GM12801 (cell line): ENCODE data around the gene VPS13D.

Experiments
- TF ChIP-seq, protein P1 (sequence below): IDR thresholded peaks from one replicate; pipeline ENCODE4 v1.5.1; 2011; ENCODE audit warnings: control low read depth; ENCODE audit not compliant: insufficient read length; ENCODE audit errors: extremely low read depth

Gene VPS13D

DNA sequence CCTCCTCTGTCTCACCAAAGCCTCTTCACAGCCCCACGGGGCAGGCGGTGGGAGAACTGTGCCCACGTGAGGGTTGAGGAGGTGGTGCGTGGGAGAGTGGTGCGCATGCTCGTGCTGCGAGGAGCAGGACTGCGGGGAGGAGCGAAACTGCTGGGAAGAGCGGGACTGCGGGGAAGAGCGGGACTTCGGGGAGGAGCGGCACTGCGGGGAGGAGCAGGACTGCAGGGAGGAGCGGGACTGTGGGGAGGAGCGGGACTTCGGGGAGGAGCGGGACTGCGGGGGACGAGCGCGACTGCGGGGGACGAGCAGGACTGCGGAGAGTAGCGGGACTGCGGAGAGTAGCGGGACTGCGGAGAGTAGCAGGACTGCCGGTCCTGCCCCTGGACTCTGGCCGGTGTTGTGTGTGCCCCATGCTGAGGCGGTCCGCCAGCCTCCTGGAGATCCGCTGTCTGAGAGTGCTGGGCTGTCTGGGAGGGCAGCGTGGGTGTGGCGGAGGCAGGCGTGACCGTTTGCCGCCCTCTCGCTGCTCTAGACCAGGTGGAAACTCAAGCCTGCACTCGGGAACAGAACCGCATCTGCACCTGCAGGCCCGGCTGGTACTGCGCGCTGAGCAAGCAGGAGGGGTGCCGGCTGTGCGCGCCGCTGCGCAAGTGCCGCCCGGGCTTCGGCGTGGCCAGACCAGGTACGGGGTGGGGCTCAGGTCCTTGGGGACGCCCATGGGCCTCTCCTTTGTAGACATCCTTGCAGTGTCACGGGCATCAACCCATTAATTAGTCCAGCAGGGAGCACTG lies 38.4 kb upstream of the VPS13D start:
- TF ChIP-seq, protein P1, sequence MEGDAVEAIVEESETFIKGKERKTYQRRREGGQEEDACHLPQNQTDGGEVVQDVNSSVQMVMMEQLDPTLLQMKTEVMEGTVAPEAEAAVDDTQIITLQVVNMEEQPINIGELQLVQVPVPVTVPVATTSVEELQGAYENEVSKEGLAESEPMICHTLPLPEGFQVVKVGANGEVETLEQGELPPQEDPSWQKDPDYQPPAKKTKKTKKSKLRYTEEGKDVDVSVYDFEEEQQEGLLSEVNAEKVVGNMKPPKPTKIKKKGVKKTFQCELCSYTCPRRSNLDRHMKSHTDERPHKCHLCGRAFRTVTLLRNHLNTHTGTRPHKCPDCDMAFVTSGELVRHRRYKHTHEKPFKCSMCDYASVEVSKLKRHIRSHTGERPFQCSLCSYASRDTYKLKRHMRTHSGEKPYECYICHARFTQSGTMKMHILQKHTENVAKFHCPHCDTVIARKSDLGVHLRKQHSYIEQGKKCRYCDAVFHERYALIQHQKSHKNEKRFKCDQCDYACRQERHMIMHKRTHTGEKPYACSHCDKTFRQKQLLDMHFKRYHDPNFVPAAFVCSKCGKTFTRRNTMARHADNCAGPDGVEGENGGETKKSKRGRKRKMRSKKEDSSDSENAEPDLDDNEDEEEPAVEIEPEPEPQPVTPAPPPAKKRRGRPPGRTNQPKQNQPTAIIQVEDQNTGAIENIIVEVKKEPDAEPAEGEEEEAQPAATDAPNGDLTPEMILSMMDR, result no peak

DNA sequence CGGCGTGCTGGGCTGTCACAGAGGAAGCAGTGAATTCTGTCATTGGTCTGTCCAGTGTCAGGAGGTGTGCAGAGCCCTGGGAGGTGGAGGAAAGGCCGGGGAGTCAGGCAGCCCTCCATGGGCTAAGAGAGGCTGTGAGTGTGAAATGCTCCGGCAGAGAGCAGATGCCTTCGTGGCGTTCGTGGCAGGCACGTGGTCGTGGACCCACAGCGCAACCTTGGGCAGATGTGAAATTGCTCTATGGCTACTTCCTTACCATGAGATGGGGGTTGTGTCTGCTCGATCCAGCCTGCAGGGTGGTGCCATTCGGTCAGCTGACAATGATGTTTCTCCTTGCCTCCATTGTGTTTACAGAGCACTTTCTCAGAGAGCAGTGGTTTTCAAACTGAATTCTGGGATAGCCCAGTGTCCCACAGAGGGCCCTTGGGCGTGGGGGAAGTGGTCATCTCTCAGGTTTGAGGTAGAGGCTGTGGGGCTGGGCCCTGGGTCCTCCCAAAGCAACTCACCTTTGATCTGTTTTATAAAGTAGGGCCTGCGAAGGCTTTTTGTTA lies 35.1 kb upstream of the VPS13D start:
- TF ChIP-seq, protein P1, result no peak

DNA sequence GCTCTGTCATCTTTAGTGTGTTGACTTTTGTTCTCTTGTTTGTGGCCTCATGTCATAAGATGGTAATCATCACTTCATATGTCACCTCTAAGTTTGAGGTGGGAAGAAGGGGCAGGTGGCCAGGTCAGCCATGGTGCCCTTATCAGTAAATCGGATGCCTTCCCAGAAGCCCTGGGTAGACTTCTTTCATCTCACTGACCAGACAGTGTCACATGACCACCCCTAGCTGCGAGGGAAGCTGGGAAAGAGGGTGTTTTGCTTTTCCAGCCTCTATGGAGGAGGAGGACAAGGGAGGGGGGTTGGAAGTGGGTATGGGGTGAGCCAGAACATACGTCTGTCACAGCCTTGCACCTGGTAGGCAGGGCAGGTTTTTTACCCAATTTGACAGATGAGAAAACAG lies 34.4 kb upstream of the VPS13D start:
- TF ChIP-seq, protein P1, result no peak

DNA sequence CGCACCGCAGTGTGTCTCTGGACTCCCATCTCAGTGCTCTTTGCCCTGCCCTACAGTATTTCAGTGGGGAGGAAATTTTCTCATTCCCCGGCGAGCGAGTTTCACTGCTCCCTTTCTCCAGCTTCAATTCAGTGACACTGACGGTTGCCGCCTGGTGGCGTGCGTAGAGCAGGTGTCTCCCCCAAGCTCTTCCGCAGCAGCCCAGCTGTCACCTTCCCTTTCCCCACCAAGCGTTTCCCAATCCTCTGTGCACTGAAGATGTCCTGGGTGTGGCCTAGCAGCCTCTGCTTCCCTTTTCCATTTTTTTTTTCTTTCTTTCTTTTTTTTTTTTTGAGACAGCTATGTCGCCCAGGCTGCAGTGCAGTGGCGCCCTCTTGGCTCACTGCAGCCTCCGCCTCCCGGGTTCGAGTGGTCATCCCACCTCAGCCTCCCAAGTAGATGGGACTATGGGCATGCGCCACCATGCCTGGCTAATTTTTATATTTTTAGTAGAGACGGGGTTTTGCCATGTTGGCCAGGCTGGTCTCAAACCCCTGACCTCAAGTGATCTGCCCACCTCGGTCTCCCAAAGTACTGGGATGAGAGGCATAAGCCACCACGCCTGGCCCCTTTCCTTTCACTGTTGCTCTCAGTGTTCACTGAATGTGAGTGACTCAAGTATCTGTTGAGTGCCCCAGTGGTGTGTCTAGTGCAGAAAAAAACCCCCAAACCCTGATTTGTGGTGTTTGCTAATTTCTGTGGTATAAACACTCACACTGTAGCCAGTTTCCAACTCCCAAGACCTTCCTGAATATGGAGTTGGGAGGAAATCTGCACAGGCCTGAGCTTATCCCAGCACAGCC lies 33.0 kb upstream of the VPS13D start:
- TF ChIP-seq, protein P1, result no peak

DNA sequence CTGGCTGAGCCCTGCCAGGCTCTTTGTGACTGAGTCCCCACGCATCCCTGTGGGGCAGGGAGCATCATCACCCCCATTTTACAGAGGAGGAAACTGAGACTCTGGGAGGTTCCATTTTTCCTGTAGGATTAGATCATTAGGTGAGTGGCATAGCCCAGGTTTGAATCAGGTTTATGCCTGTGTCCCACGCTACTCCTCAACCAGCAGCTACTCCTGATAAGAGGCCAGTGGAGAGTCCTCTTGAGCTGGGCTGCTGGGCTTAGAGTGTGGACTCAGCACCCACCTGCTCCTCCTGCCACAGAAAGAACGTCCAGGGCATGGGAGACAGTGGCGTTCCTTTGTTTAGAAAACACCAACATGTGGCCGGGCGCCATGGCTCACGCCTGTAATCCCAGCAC lies 32.3 kb upstream of the VPS13D start:
- TF ChIP-seq, protein P1, result no peak

DNA sequence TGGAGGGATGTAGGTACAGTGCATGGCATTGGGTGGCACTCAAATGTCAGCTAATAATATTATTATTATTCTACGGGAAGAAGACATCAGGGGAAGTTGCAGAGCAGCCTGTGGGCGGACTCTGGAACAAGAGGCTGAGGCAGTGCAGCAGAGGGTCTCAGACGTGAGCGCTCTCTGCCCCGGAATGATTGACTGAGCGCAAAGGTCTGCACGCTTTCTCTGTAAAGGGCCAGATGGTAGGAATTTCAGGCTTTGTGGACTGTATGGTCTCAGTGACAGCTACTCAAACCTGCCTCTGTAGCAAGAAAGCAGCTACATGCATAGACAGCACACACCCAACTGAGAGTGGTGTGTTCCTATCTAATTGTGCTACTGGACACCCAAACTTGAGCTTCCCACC lies 29.6 kb upstream of the VPS13D start:
- TF ChIP-seq, protein P1, result no peak
